ENCODE results near the gene NR1H4. TPM values are rescaled to one million over a fixed set of nuclear protein-coding genes. Genes with fewer than 3 reads are reported as not detected.

The NR1H4 gene
- total and polyA plus RNA-seq, 2 experiments from 2014 or later, result not detected

GRCh38 chr12:100508751-100509150, 35.1 kb downstream of the NR1H4 start:
- H3K4me1 ChIP-seq (ENCODE audit: low read depth), result no peaks in the 10 kb centered on the region
- DNase-seq (ENCODE audit: low read depth in 1 of 2, low spot score in 1 of 2), result no peak
- H3K9me3 ChIP-seq (ENCODE audit: low read depth), result no peaks in the 10 kb centered on the region
- no peaks in the 10 kb centered on the region for H3K27me3 ChIP-seq
- no peak overlapping the region for H3K27ac ChIP-seq
- no peaks in the 10 kb centered on the region for H3K36me3 ChIP-seq
- H3K4me3 ChIP-seq, result no peak overlapping the region
- TF ChIP-seq CTCF (IDR thresholded peaks at IDR 0.05; ENCODE audit: low read depth, low read length), result no peak

- Histone ChIP-seq H3K9me3 (ENCODE audit: low read depth) (no peaks in the 10 kb centered on the region), H3K4me3 (no peak overlapping the region), H3K27ac (no peak overlapping the region), H3K4me1 (ENCODE audit: low read depth) (no peaks in the 10 kb centered on the region), H3K27me3 (no peaks in the 10 kb centered on the region), H3K36me3 (no peaks in the 10 kb centered on the region)
- TF ChIP-seq CTCF (IDR thresholded peaks at IDR 0.05; ENCODE audit: low read depth, low read length), result no peak
- DNase-seq (ENCODE audit: low read depth in 1 of 2, low spot score in 1 of 2), result no peak
Measured at GRCh38 chr12:100512692-100513091, 39.0 kb downstream of the NR1H4 start.

DNA sequence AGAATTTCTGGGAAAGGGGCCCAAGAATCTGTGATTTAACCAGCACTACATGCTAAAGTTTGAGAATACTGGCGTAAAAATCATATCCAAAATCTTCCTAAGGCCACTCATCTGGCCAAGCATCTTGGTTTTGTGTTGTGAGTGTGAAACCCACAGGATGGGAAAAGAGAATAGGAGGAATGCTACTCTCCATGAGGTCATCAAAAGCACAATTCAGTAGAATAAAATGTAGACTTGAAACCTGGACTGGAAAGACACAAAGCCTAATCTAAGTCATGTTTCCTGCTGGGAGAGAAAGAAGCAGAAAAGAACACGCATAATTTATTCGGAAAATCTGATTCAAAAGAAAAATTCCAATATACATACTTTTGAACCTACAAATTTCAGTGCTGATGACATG, 42.3 kb downstream of the NR1H4 start:
- Histone ChIP-seq H3K9me3 (ENCODE audit: low read depth) (no peaks in the 10 kb centered on the region), H3K4me3 (no peak overlapping the region), H3K27me3 (no peaks in the 10 kb centered on the region), H3K4me1 (ENCODE audit: low read depth) (no peaks in the 10 kb centered on the region), H3K36me3 (no peaks in the 10 kb centered on the region), H3K27ac (no peak overlapping the region)
- DNase-seq (ENCODE audit: low read depth in 1 of 2, low spot score in 1 of 2), result no peak
- TF ChIP-seq CTCF (IDR thresholded peaks at IDR 0.05; ENCODE audit: low read depth, low read length), result no peak

- Histone ChIP-seq H3K27me3 (no peaks in the 10 kb centered on the region), H3K4me3 (no peak overlapping the region), H3K4me1 (ENCODE audit: low read depth) (no peaks in the 10 kb centered on the region), H3K36me3 (no peaks in the 10 kb centered on the region), H3K9me3 (ENCODE audit: low read depth) (no peaks in the 10 kb centered on the region), H3K27ac (no peak overlapping the region)
- DNase-seq (ENCODE audit: low read depth in 1 of 2, low spot score in 1 of 2), result no peak
- no peak for TF ChIP-seq CTCF (IDR thresholded peaks at IDR 0.05; ENCODE audit: low read depth, low read length)
Measured at GRCh38 chr12:100518376-100518775, 44.7 kb downstream of the NR1H4 start.

DNA sequence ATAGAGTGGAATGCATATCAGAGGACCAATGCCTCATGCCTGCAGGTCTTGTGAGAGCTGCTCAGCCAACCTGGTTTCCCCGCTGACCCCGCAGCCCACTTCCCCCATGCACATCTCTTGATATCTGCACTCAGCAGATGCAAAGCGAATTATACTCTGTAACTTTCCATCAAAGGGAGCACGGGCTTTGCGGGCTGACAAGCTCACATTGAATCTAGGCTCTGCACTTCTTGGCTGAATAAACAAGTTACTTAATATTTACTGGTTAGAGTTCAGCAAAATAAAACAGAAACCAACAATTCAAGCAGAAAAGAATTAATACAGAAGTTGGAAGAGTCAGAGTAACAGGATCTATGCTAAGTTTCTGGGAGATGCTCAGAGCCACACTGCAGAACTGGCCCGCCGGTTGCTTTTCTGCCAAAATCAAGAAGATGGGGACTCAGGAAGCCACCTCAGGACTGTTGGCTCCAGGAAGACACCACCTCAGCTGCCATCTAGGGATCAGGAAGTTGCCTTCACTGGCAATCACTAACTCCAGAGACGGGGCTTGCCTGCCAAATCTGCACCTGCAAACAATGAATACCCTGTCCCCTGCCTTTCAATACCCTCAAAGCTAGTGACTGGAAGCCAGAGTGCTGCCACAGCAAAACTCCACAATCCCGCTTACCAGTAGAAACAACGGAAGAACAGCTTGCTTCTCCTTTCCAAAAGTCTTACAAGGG, 46.5 kb downstream of the NR1H4 start:
- Histone ChIP-seq H3K4me1 (ENCODE audit: low read depth) (no peaks in the 10 kb centered on the region), H3K9me3 (ENCODE audit: low read depth) (no peaks in the 10 kb centered on the region), H3K36me3 (no peaks in the 10 kb centered on the region), H3K27ac (no peak overlapping the region), H3K4me3 (no peak overlapping the region), H3K27me3 (no peaks in the 10 kb centered on the region)
- no peak for DNase-seq (ENCODE audit: low read depth in 1 of 2, low spot score in 1 of 2)
- no peak for TF ChIP-seq CTCF (IDR thresholded peaks at IDR 0.05; ENCODE audit: low read depth, low read length)

Measured in cardiac muscle cell (in vitro differentiated cells and primary cell).